ENCODE measurements around the gene MAGI1.

GRCh38 chr3:65762235-65762580, 276.5 kb downstream of the MAGI1 start:
- TF ChIP-seq POLR2A (IDR thresholded peaks at IDR 0.05) = no peak
- no peak for TF ChIP-seq POLR2AphosphoS5 (IDR thresholded peaks at IDR 0.05)
- no peak for TF ChIP-seq CTCF (IDR thresholded peaks at IDR 0.05)

Data from breast epithelium (tissue), 3 donors.